NCI-H69 (cell line): ENCODE results near the gene MYO16.

Experiments
- DNase-seq: peaks from one replicate; lab custom pipeline; 2025; lab: John Stamatoyannopoulos, UW

The MYO16 gene

DNA sequence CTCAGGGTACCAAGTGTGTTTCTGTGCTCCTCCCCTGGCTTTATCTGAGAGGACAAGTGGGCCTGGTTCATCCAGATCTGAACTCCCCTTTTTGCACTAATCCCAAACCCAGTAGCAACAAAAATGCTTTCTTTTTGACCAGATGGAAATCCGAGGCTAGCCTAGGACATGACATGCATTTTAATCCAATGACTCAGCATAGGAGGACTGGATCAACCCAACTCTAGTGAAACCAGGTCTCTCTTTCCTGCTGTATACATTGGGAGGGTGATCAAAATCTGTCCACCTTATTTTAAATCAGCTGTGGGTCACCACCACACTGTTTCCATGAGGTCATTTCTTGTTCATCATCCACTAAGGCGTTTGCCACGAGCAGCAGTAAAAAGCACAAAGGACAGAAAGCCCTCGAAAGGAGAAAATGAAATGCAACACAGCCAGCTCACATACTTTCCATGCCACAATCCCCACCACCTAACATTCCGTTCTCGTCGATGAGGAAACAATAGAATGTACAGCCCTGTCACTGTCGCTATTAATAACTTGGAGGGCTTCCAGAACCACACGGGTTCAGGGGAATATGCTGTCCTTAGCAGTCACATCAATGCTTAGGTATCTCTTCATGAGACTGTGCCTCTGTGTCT lies 614.0 kb downstream of the MYO16 start:
- DNase-seq, result no peak

DNA sequence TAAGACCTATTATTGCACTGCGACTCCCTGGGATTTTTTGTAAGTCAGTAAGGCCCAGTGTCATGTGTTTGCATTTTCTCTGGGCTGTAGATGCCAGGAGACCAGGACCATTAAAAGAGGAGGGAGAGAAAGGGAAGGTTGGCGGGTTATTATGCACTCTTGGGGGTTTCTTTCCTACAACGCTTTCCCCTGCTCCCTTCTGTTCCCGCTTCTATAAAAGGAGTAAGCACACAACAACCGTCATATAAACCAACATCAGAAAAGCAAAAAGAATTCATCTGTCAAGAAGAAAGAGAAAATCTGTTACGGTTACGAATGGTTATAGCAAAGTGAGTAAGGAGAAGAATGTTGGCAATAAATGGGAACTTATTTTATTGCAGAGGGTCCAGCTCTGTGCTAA lies 615.2 kb downstream of the MYO16 start:
- DNase-seq, result no peak

DNA sequence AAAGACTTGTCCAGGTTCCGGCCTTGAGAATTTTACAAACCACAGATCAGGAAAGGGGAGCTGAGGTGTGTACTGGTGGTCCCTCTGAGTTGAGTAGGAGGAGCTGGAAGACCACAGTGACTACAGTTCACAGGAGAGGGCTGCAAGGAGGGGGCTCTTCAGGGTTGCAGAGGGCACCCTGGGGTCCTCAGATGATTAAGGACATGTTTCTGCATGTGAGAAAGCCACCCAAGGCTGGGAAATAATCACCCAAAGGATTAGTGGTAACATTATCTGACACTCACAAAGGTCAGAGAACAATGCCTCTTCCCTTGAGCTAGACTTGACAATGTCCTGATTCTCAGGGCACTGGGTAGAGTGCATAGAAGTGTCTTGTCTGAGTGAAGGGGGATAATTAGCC lies 616.6 kb downstream of the MYO16 start:
- no peak for DNase-seq

DNA sequence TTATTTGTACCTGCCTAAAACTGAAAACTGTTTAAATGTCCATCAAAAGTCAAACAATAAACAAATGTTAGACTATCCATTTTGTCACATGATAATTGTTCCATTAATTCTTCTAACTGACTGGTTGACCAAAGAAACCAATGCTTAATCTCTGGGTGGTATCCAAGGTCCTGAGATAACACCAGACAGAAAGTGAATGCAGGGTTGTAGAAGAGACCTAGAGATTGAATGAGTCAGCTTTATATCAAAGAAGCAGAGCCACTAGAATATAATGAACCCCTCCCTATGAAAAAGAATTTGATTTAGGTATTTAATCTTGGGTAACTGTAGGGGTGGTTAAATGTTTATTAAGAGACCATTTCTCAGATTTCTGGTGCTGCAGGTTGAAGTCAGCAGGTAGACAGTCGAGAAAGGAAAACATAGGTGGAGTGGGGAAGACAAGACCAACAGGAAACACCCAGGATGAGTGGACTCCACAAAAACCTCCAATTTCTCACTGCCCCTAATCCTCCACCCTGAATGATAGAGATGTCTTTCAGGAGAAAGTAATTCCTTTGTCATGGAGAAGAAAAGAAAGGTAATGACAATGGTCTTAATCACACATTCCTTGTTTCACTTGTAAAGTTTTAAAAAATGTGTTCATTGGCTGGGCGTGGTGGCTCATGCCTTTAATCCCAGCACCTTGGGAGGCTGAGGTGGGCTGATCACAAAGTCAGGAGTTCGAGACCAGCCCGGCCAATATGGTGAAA lies 620.5 kb downstream of the MYO16 start:
- DNase-seq, result no peak

DNA sequence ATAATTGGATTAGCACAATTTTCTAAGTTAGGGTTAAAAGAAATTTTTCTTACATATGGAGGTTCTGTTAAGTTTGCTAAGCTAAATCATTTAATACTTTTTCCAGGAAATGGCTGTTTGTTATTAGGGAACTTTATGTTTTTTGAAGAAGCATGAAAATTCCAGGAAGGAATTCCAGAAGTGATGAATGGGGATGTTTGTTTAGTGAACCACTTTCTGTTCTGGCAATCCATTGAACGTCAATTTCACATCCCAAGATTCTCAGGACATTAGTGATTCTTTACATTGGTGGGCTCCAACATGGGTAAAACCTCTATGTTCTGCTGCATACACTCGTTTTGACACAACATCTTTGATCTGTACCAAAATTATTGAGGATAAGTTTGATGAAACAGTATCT lies 622.5 kb downstream of the MYO16 start:
- DNase-seq, result no peak

DNA sequence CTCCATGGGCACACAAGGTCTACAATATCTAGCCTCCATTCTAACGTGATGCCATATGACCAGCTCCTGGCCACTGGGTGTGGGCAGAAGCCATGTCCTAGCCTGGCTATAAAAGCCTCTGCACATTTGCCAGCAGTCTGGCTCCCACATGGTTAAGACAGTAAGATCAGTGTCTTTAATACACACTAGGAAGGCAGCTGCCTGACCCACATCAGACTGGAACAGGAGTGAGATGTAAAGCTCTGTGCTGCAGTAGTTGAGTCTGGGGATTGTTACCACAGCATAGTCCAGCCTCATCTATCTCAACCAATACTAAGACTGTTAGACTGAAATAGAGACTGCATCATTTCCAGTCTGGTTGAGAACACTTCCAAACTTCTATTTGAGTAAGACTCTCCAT lies 623.9 kb downstream of the MYO16 start:
- no peak for DNase-seq

DNA sequence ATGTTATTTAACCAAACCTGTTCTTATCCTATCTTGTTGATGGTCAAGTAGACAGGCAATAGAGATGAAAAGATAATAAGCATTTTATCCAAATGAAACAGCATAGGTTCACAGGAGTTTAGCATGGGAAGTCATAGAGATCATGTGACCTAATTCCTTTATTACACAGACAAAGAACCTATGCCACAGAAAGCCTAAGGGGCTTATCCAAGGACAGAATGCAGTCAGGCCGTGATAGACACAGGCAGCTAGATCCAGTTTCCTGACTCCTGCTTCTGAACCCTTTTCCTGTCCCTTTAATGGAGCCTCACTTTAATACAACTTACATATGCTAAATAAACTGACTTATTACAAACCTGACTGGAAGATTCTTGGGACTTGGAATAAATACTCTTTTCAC lies 624.9 kb downstream of the MYO16 start:
- DNase-seq, result no peak

DNA sequence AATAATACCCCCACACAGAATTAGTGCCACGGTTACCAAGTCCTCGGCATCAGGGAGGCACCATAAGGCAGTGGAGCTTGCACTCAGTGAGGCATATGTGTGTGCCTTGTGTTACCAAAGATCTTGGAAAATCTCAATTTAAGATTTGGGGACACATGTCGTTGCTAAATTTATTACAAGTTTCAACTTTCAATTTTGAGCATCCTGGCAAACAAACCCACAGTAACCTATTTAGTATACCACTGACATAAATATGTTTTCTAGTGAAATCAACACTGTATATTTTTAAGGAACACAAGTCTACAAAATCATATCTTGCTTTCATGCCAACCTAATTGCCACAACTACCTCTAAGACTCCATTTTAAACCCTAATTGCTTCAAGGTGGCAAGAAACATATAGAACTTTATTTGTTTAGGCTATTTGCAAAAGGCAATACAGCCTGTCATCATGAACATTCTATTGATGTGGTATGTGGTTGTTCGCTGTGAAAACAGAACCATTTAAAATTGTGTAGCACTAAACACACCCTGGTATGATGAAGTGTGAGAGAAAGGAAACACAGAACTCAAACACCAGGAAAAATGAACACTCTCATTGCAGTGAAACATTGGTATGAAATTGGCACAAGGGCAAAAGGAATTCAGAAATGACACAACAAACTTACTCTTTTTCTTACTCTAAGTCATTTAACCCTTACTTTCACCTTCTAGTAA lies 625.9 kb downstream of the MYO16 start:
- no peak for DNase-seq

DNA sequence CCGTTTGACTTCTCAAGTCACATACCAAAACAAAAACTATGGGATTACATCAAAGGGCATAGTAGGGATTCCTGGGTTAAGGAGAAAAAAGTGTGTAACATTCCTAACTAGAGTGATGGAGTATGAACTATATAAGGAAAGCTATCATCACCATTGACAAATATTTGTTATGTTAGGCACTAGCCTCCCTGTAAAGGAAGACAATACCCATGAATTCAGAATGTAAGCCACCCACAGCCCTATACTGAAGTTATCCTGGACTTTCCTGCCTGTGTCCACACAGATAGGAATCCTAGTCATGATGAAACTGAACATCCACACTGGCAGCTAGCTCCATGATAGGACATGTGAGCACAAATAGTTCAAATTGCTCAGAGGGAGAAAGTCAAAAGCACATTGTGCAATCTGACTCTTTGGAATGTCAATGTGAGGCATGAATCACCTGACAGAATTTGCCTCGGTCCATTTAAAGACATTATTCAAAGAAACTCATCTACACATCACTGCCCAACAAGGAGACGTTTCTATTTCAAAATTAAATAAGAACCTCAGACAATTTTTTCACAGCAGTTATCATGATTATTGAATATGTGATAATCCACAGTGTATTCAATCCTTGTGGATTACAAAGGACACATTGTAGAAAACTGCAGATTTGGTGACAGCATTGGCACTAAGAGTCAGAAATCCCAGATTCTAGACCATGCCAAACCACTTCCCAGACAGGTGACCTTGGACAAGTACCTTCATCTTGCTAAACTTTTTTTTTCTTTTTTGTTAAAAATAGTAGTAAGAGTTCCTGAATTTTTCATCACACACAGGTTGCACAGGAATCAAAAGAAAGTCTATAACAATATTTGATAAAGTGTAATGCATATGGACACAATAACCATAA lies 627.7 kb downstream of the MYO16 start:
- no peak for DNase-seq
